HG03064 (cell line): ENCODE results near the gene REEP1.
"Not testable (repeated sequence)": the region's sequence is repeated elsewhere in the genome, so short reads cannot be mapped to it uniquely, and the experiment has no call there.

Experiments
- ATAC-seq: cut with Tn5 transposase; IDR thresholded peaks from one replicate; pipeline ENCODE4 v1.9.1; 2021; ENCODE audit warnings: low read depth; ENCODE audit not compliant: unreplicated experiment

The REEP1 gene

GRCh38 chr2:86203614-86204013, 133.8 kb downstream of the REEP1 start:
- ATAC-seq: no peak

DNA sequence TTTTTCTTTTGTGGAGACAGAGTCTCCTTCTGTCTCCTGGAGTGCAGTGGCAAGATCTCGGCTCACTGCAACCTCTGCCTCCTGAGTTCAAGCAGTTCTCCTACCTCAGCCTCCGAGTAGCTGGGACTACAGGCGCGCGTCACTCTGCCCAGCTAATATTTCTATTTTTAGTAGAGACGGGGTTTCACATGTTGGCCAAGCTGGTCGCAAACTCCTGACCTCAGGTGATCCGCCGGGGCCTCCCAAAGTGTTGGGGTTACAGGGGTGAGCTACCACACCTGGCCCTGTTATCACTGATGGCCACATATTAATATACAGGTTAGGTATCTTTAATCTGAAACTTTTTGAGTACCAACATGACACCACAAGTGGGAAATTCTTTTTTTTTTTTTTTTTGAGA, 134.7 kb downstream of the REEP1 start:
- no peak for ATAC-seq

GRCh38 chr2:86202336-86202692, 135.1 kb downstream of the REEP1 start:
- ATAC-seq: no peak

- ATAC-seq: no peak
These were observed 135.6 kb downstream of the REEP1 start for GRCh38 chr2:86201671-86202335.

- not testable (repeated sequence) for ATAC-seq
These were observed 136.9 kb downstream of the REEP1 start for GRCh38 chr2:86200564-86200963.

- no peak for ATAC-seq
These were observed 137.6 kb downstream of the REEP1 start for GRCh38 chr2:86199834-86200177.

DNA sequence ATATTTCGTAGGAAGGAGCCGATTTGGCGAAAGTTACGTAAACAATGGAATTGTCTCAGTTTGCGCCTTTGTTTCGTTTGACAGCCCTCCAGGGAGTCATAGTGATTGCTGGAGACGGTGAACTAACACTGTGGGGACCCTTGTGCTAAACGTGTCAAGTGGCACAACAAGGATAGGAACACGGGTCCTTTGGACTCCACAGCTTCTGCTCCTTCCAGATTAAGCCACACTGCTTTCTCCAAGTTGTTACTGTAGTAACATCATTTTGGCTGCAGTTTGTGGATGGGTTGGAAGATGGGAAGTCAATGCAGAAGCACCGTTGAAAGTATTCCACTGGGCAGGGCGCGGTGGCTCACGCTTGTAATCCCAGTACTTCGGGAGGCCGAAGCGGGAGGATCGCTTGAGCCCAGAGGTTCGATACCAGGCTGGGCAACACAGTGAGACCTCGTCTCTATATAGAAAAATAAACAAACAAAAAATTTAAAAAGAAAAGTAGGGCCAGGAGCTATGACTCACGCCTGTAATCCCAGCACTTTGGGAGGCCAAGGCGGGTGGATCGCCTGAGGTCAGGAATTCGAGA, 141.5 kb downstream of the REEP1 start:
- ATAC-seq: no peak

GRCh38 chr2:86195055-86195807, 142.2 kb downstream of the REEP1 start, which contains the start of gene IMMT:
Gene IMMT (minus strand): TSS chr2:86195462. CDS start chr2:86195382, 80 bp downstream.
- ATAC-seq: peak; percentile 83

GRCh38 chr2:86194751-86195054, 142.7 kb downstream of the REEP1 start:
- no peak for ATAC-seq

DNA sequence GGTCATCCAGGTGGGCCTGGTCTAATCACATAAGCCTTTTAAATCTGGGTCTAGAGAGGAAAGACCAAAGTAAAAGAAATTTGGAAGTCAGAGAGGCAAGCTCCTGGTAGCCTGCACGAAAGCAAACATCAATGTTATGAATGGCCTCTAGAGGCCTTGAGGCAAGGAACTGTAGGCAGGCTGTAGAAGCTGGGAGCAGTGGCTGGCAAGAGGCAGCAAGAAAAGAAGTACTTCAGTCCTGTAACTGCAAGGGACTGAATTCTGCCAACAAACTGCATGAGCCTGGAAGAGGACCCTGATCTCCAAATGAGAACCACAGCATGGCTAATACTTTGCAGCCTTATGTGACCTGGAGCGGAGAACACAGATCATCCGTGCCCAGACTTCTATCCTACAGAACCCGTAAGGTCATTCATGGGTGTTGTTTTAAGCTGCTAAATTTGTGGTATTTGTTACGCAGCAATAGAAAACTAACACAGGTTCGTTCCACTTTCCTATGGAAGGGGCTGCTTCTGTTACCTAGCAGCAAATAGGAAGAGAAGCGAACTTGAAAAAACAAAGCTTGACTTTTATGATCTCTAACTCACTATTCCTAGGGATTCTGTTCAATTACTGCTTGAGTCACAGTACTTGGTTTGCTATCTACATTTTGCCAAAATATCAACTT, 143.4 kb downstream of the REEP1 start:
- ATAC-seq: no peak

DNA sequence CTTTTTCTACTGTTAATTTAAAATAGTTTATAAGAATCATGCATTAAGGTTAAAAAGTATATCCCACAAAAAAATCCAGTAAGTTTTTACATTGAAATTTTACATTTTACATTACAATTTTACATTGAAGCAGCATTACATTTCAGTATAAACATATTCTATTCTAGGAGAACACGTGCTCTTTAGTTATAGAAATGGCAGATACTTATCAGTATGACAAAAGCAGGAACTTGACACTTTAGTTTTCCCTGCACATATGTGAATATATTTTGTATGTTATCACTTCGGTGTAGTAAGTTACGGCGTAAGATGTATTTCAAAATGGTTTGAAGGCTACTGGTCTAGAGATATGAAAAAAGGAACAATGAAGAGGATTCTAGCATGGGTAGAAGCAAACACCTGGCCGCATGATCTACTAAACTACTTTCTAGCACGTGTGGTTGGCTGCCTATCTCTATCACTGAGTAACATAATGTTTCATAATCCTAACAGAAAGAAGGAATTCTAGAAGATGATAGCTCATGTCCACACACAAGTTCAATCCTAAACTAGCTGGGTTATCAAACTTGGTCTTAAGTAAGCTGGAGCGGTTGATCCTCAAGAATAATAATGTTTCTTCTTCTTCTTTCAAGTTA, 147.5 kb downstream of the REEP1 start:
- ATAC-seq: no peak

- ATAC-seq: peak; percentile 30
These were observed 151.0 kb downstream of the REEP1 start for GRCh38 chr2:86186431-86186830.

DNA sequence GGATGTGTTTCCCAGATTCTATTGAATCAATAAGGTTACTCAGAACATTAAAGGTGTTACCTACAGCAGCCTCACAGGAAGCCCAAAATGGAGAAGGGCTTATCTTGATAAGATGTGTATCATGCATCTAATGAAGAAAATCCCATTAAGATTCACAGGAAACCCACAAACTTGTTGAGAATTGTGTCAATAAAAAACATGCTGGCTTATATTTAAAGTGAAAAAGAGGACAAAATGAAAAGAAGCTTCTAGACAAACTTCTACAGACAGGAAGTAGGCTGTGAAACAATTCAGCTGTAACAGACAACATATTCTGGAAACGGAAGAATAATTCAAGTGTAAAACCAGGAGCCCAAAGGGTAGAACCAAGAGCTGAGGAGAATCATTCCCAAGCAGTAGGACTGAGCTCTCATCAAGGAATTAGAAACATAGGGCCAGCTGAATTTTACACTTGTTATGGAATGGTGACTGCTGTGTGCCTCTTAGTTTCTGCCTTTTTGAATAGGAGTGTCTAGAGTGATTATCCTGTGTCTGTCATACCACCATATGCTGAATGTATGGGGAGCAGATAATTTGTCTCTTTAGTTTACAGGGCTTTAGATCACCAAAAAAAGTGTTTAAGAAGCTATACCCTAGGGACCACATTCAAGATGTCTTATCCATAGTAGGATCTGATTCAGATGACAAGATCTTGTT, 151.8 kb downstream of the REEP1 start:
- peak; percentile 62 for ATAC-seq

DNA sequence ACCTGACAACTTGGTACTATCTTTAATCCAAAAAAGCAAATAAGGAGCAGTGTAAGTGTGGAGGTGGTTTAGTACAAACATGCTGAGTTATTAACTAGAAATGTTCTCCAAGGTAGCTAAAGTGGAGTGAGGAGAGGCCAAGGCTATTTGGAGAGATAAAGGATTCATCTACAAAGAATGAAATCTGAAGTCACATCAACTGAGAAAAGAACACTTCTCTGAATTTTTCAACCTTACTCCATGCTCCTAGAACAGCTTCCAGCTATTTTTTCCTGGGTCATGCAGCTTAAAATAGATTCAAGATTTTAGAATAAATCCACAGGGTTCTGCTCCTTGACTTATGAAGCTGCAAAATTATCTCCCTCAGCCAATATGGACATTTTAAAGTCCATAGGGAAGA, 160.8 kb downstream of the REEP1 start:
- no peak for ATAC-seq

DNA sequence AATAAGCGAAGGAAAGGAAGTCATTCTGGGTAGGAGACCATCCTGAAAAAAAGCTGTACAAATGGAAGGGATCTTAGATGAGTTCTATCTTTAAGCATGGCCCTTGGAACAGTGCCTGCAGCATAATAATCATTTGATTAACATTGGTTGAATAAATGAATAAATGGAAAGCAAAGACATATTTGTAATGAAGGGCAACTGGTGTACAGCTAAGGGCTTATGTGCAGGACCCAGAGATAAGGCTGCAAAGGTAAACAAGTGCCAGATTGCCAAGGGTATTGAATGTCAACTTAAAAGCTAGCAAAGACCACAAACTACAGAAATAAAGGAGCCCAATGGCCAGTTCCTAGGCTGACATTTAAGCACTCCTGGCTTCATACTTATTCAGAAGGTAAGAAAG, 161.6 kb downstream of the REEP1 start:
- ATAC-seq: no peak

DNA sequence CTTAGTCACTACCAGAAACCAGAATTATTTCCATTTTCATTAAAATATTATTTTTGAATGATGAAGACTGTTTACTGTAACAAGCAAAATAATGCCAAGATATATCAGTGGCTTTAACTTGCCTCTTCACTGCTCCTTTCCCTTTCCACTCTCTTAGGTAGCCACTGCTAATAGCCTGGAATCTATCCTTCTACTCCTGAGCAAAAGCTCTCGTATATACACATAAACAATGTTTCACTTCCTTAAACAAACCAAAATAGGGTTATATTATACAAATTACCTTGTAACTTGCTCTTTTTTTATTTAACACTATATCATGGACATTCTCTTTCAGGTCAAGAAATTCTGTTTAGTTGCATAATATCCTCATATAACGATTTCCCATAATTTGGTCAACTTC, 163.0 kb downstream of the REEP1 start:
- no peak for ATAC-seq

- no peak for ATAC-seq
These were observed 164.8 kb downstream of the REEP1 start for GRCh38 chr2:86172610-86173009.

DNA sequence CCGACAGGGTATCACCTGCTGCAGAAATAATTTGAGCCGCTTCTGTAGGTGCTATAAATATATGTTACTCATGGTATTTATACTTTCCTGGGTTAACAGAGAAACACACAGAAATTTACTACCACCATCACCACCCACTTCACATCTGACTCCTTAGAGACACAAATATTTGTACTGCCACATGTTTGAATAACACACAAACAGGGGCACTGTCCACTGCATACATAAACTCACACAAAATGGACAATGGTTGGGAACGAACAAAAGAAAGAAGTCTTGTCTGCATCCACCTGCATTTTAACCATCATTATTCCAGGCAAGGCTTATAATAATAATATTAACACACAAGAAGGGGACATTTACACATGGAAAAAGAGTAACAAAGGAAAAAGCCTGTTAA, 166.1 kb downstream of the REEP1 start:
- ATAC-seq: no peak

- no peak for ATAC-seq
These were observed 167.0 kb downstream of the REEP1 start for GRCh38 chr2:86170449-86170848.
